Uterus (tissue), 4 donors: ENCODE measurements around the gene IKZF3. TPM values are rescaled to one million over a fixed set of nuclear protein-coding genes. Genes with fewer than 3 reads are reported as not detected.

ENCODE experiments used
- DNase-seq, 2 donors: peaks; one replicate each; pipeline ENCODE4 v3.0.0-alpha.2; 2019 to 2020
- H3K27ac ChIP-seq, 2 donors: fragments of 200-600 bp; sonication (generic); 1 replicate in 1 of 2; 2 replicates in 1 of 2; pipeline ENCODE4 v1.5.1; 2016 to 2018
- H3K27me3 ChIP-seq, 2 donors: fragments of 200-600 bp; sonication (generic); one replicate each; pipeline ENCODE4 v1.5.1; 2018 to 2019; ENCODE audit warnings: control low read depth in 1 of 2
- H3K36me3 ChIP-seq, 2 donors: fragments of 200-600 bp; sonication (generic); one replicate each; pipeline ENCODE4 v1.5.1; 2019; ENCODE audit warnings: control low read depth in 1 of 2
- H3K4me1 ChIP-seq, 2 donors: fragments of 200-600 bp; sonication (generic); one replicate each; pipeline ENCODE4 v1.5.1; 2018 to 2019; ENCODE audit warnings: control low read depth in 1 of 2
- H3K4me3 ChIP-seq, 2 donors: fragments of 200-600 bp; sonication (generic); 1 replicate in 1 of 2; 2 replicates in 1 of 2; pipeline ENCODE4 v1.5.1; 2018 to 2019; ENCODE audit warnings: mild to moderate bottlenecking in 1 of 2
- H3K9me3 ChIP-seq, 2 donors: fragments of 200-600 bp; sonication (generic); one replicate each; pipeline ENCODE4 v1.5.1; 2019; ENCODE audit warnings: control low read depth in 1 of 2
- CTCF ChIP-seq, 4 experiments: fragments of 200-600 bp in 2 of 4; fragments of 450-650 bp in 2 of 4; sonication (generic) in 2 of 4; IDR thresholded peaks; one replicate each; pipeline ENCODE4 v1.5.1; 2016 to 2019; ENCODE audit warnings: antibody characterized with exemption in 4 of 4, mild to moderate bottlenecking in 2 of 4, moderate library complexity in 1 of 4
- POLR2A ChIP-seq, 2 donors: fragments of 450-650 bp; IDR thresholded peaks; one replicate each; pipeline ENCODE4 v1.6.1; 2016; ENCODE audit warnings: antibody characterized with exemption in 2 of 2, mild to moderate bottlenecking in 1 of 2, moderate library complexity in 1 of 2
- intact Hi-C: fragments of 100-400 bp; cut with DNase I; formaldehyde crosslinking; loops from one replicate; pipeline ENCODE4 v1.15.1; 2023; ENCODE audit warnings: low total_unique reads
- total RNA-seq, 4 donors: library from RNA; depleted of rRNA in 3 of 4; stranded (reverse); fragments of >200 nt in 3 of 4; gene quantifications; one replicate each; pipeline versions ENCODE4 v1.1.0 to v1.2.4, GENCODE V29; 2014 to 2023
- donor health status: DM: yes; HTN: yes; CAD: no.

IKZF3 gene
- total RNA-seq, 4 donors from 2014 or later, result 0.88 to 2.1 (median 1.6) TPM

GRCh38 chr17:39841134-39841683 lies 22.9 kb downstream of the IKZF3 start:
- no peak for DNase-seq
- intact Hi-C loops, result no loop called here

GRCh38 chr17:39838784-39839183 lies 25.3 kb downstream of the IKZF3 start:
- H3K27me3 ChIP-seq, result peaks cover 0 to 4% of the 10 kb centered on the region in 2 donors
- no peak overlapping the region for H3K4me3 ChIP-seq
- no peaks in the 10 kb centered on the region for H3K4me1 ChIP-seq
- H3K36me3 ChIP-seq, result no peaks in the 10 kb centered on the region
- no peak overlapping the region for H3K27ac ChIP-seq
- H3K9me3 ChIP-seq, result no peaks in the 10 kb centered on the region
- TF ChIP-seq POLR2A (IDR thresholded peaks at IDR 0.05) (no peak), CTCF (IDR thresholded peaks at IDR 0.05) (no peak)
- no peak for DNase-seq
- intact Hi-C loops, result no loop called here

More at GRCh38 chr17:39841134-39841683, 22.9 kb downstream of the IKZF3 start:
- Histone ChIP-seq H3K36me3 (no peaks in the 10 kb centered on the region), H3K27ac (no peak overlapping the region), H3K4me3 (no peak overlapping the region), H3K9me3 (no peaks in the 10 kb centered on the region), H3K4me1 (no peaks in the 10 kb centered on the region), H3K27me3 (peaks cover 0 to 14% of the 10 kb centered on the region in 2 donors)
- TF ChIP-seq POLR2A (IDR thresholded peaks at IDR 0.05), result no peak
- TF ChIP-seq CTCF (IDR thresholded peaks at IDR 0.05), result no peak

- intact Hi-C loops, result no loop called here
- Histone ChIP-seq H3K36me3 (no peaks in the 10 kb centered on the region), H3K9me3 (no peaks in the 10 kb centered on the region), H3K27me3 (peaks cover 0 to 4% of the 10 kb centered on the region in 2 donors), H3K4me1 (no peaks in the 10 kb centered on the region), H3K4me3 (no peak overlapping the region), H3K27ac (no peak overlapping the region)
- TF ChIP-seq CTCF (IDR thresholded peaks at IDR 0.05) (no peak), POLR2A (IDR thresholded peaks at IDR 0.05) (no peak)
- no peak for DNase-seq
These were observed 26.1 kb downstream of the IKZF3 start for GRCh38 chr17:39838057-39838456.

GRCh38 chr17:39836117-39836516 lies 28.0 kb downstream of the IKZF3 start:
- DNase-seq, result no peak
- intact Hi-C loops, result no loop called here
- Histone ChIP-seq H3K27ac (no peak overlapping the region), H3K4me1 (no peaks in the 10 kb centered on the region), H3K9me3 (no peaks in the 10 kb centered on the region), H3K36me3 (no peaks in the 10 kb centered on the region), H3K4me3 (no peak overlapping the region), H3K27me3 (peaks cover 0 to 3% of the 10 kb centered on the region in 2 donors)
- no peak for TF ChIP-seq CTCF (IDR thresholded peaks at IDR 0.05)
- no peak for TF ChIP-seq POLR2A (IDR thresholded peaks at IDR 0.05)

- intact Hi-C loops, result no loop called here
- no peaks in the 10 kb centered on the region for H3K9me3 ChIP-seq
- no peaks in the 10 kb centered on the region for H3K36me3 ChIP-seq
- H3K27me3 ChIP-seq, result peaks cover 0 to 3% of the 10 kb centered on the region in 2 donors
- no peak for DNase-seq
- H3K4me3 ChIP-seq, result no peak overlapping the region
- TF ChIP-seq CTCF (IDR thresholded peaks at IDR 0.05), result no peak
- TF ChIP-seq POLR2A (IDR thresholded peaks at IDR 0.05), result no peak
- H3K27ac ChIP-seq, result no peak overlapping the region
- no peaks in the 10 kb centered on the region for H3K4me1 ChIP-seq
These were observed 28.9 kb downstream of the IKZF3 start for GRCh38 chr17:39835038-39835786.
